ENCODE measurements around the gene OR2AG1.

- no peak for TF ChIP-seq POLR2AphosphoS5 (IDR thresholded peaks at IDR 0.05; ENCODE audit: low read depth, low read length)
- TF ChIP-seq TAF1 (IDR thresholded peaks at IDR 0.05; ENCODE audit: borderline replicate concordance, low read depth, low read length), result no peak
Measured at GRCh38 chr11:6738590-6738989, 44.2 kb upstream of the OR2AG1 start.

Measured in GM12892 (cell line).